MG63 (cell line): ENCODE data around the gene CCDC182. TPM values are rescaled to one million over a fixed set of nuclear protein-coding genes. Genes with fewer than 3 reads are reported as not detected.

Experiments used
- DNase-seq: peaks from one replicate; pipeline ENCODE4 v3.0.0-alpha.2; 2020
- H3K27me3 ChIP-seq: fragments of 250-450 bp; sonication (Bioruptor Pico); 2 replicates; pipeline ENCODE4 v1.5.1; 2020; ENCODE audit warnings: mild to moderate bottlenecking, moderate library complexity
- H3K36me3 ChIP-seq: fragments of 250-450 bp; sonication (Bioruptor Pico); 2 replicates; pipeline ENCODE4 v1.5.1; 2020; ENCODE audit warnings: mild to moderate bottlenecking, moderate library complexity
- H3K4me3 ChIP-seq: fragments of 250-450 bp; sonication (Bioruptor Pico); 2 replicates; pipeline ENCODE4 v1.5.1; 2020; ENCODE audit warnings: mild to moderate bottlenecking, moderate library complexity
- H3K9me3 ChIP-seq: fragments of 250-450 bp; sonication (Bioruptor Pico); 2 replicates; pipeline ENCODE4 v1.5.1; 2020; ENCODE audit warnings: mild to moderate bottlenecking, moderate library complexity
- total RNA-seq: library from RNA; depleted of rRNA; stranded (reverse); fragments of >200 nt; shearing (Covaris generic); gene quantifications from 2 replicates; pipeline ENCODE4 v1.2.3, GENCODE V29; 2014; ENCODE audit warnings: low replicate concordance; rRNA removed

Gene CCDC182
- total RNA-seq, 1 experiment from 2014 or later, result not detected

GRCh38 chr17:57697197-57697596 lies 47.9 kb downstream of the CCDC182 start:
- 0 out of 2 replicates have a peak, but pooled peaks cover 6% of the 10 kb centered on the region for H3K27me3 ChIP-seq
- H3K36me3 ChIP-seq, result no peaks in the 10 kb centered on the region
- H3K4me3 ChIP-seq, result no peak overlapping the region
- no peak for DNase-seq
- peaks cover 2% of the 10 kb centered on the region; the same call in 1 of the 2 replicates for H3K9me3 ChIP-seq

- Histone ChIP-seq H3K4me3 (no peak overlapping the region), H3K36me3 (no peaks in the 10 kb centered on the region), H3K27me3 (0 out of 2 replicates have a peak, but pooled peaks cover 6% of the 10 kb centered on the region), H3K9me3 (peaks cover 2% of the 10 kb centered on the region; the same call in 1 of the 2 replicates)
- no peak for DNase-seq
Measured at GRCh38 chr17:57696050-57696449, 49.0 kb downstream of the CCDC182 start.

Other genes starting within 250 kb of the CCDC182 start
- gene MRPS23, start 104.7 kb upstream of the CCDC182 start, total RNA-seq, result 34.0 and 52.0 TPM in 2 replicates
- gene CUEDC1, start 210.1 kb upstream of the CCDC182 start, total RNA-seq, result 3.0 and 10.2 TPM in 2 replicates
- 30.6 and 54.3 TPM in 2 replicates for gene VEZF1, start 243.0 kb upstream of the CCDC182 start, total RNA-seq